Stimulated activated CD8-positive, alpha-beta memory T cell treated with anti-CD3 and anti-CD28 coated beads, Interleukin-12 subunit alpha, Interleukin-12 subunit beta, amount 100 ng/mL, for 24 hours (primary cell): ENCODE measurements around the gene ROBO4.

Experiments
- DNase-seq: peaks from one replicate; pipeline ENCODE4 v3.0.0-alpha.2; 2020; ENCODE audit errors: extremely low read depth

ROBO4 gene

GRCh38 chr11:124841201-124841600, 56.5 kb downstream of the ROBO4 start:
- no peak for DNase-seq

- no peak for DNase-seq
These were observed 57.0 kb downstream of the ROBO4 start for GRCh38 chr11:124840666-124841065.

GRCh38 chr11:124839972-124840621, 57.6 kb downstream of the ROBO4 start:
- DNase-seq, result no peak

DNA sequence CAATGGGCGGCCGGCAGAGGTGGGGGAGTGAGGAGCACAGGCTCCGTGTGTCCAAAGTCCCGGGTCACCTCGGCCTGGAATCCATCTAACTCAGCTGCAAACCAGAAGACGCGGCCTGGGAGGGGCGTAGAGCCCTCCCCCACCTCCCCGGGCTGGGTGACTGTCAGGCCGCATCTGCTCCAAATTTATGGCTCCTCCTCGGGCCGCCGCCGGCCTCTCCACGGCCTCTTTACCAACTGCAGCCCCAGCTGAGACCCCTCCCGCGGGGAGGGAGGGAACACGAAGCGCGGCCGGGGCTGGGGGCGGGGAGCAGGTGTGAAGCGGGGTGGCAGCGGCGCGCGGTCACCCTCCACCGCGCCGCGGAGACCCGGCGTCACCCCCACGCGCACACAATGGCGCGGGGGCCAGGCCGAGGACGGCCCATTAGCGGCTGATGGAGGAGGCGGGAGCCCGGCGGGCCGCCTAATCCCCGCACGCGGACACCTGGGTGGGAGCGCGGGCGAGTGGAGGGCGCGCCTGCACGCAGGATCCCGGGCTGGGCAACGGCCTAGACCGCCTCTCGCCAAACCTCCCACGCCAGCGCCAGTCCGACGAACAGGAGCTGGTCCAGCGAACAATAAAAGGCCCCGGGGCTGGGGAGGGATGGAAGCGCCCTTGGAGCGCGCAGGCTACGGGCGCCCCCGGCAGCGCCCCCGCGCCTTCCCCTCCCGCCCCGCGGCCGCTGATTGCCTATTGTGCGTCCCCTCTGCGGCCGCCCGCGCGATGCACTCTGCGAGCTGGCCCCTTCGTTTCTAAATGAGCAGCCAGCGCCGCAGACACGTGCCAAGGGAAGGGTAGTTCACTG, 58.3 kb downstream of the ROBO4 start:
- no peak for DNase-seq

DNA sequence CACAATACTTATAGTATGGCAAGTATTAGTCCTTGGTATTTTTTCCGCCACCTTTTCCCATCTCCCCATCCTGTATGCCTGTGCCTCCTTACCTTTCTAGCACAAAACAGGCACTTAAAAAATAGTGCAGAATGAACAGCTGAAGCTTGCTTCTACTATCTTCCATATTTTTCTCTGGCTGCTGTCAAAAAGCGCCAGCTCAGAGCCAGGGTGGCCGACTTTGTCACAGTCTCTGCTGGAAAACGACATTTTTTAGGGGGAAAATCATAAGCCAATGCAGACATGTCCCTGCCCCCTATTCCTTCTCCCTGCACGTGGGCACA, 58.9 kb downstream of the ROBO4 start:
- DNase-seq, result no peak

DNA sequence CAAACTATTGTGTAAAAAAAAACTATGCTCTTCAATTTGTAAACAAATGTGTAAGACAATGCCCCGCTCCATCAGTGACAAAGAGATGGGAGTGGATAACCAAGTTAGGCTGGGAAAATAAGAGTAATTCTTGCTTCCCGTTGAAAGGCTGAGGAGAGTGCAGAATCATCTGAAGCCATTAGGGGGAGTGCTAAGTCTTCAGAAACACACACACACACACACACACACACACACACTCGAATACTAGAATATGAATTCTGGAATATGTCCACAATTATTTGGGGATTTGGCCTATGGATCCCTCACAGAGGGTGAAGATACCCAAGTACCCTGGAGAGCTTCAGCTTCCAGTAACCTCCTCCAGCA, 60.2 kb downstream of the ROBO4 start:
- no peak for DNase-seq

DNA sequence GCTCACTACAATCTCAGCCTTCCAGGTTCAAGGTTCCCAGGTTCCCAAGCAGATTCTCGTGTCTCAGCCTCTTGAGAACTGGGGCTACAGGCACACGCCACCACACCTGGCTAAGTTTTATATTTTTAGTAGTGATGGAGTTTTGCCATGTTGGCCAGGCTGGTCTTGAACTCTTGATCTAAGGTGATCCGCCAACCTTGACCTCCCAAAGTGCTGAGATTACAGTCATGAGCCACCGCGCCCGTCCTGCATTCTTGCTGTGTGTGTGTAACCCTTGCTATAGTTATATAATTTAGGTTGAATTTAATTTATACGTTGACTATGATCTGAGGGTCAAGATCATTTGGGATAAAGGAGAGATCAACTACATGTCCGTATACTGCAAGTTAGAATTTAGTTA, 61.7 kb downstream of the ROBO4 start:
- no peak for DNase-seq

GRCh38 chr11:124834526-124835180, 63.0 kb downstream of the ROBO4 start:
- DNase-seq, result no peak
